GM12874 (cell line): ENCODE data around the gene GTPBP1.

ENCODE experiments used
- CTCF ChIP-seq: IDR thresholded peaks from 2 replicates; pipeline ENCODE4 v1.5.1; 2011; ENCODE audit warnings: low read depth, mild to moderate bottlenecking, control low read depth, low read length, moderate library complexity; ENCODE audit not compliant: insufficient read depth

Gene GTPBP1

GRCh38 chr22:38698407-38699094, 7.2 kb upstream of the GTPBP1 start:
- TF ChIP-seq CTCF, result no peak

GRCh38 chr22:38699143-38699542, 6.6 kb upstream of the GTPBP1 start:
- no peak for TF ChIP-seq CTCF

- TF ChIP-seq CTCF, result no peak
These were observed 6.0 kb upstream of the GTPBP1 start for GRCh38 chr22:38699784-38700183.

- TF ChIP-seq CTCF, result no peak
These were observed 5.4 kb upstream of the GTPBP1 start for GRCh38 chr22:38700270-38700788.

- TF ChIP-seq CTCF, result no peak
These were observed 4.7 kb upstream of the GTPBP1 start, which contains the start of gene JOSD1 for GRCh38 chr22:38700789-38701628. TSS of gene JOSD1 (minus strand) at chr22:38700943. CDS start at chr22:38699987, 956 bp downstream.

- no peak for TF ChIP-seq CTCF
These were observed 1.0 kb upstream of the GTPBP1 start for GRCh38 chr22:38704654-38705234.
